Ascending aorta (tissue), 2 donors: ENCODE measurements around the gene F2RL3. TPM values are rescaled to one million over a fixed set of nuclear protein-coding genes. Genes with fewer than 3 reads are reported as not detected.

Experiments
- DNase-seq, 2 donors: peaks; one replicate each; pipeline ENCODE4 v3.0.0-alpha.2; 2019; ENCODE audit warnings: low spot score in 2 of 2
- H3K27ac ChIP-seq, 2 donors: fragments of 200-600 bp; sonication (generic); one replicate each; pipeline ENCODE4 v1.5.1; 2016 to 2017; ENCODE audit warnings: mild to moderate bottlenecking in 1 of 2
- H3K27me3 ChIP-seq: fragments of 200-600 bp; sonication (generic); one replicate; pipeline ENCODE4 v1.5.1; 2017
- H3K36me3 ChIP-seq, 2 donors: fragments of 200-600 bp; sonication (generic); one replicate each; pipeline ENCODE4 v1.5.1; 2016
- H3K4me1 ChIP-seq, 2 donors: fragments of 200-600 bp; sonication (generic); one replicate each; pipeline ENCODE4 v1.5.1; 2016 to 2017; ENCODE audit warnings: mild to moderate bottlenecking in 1 of 2
- H3K4me3 ChIP-seq, 2 donors: fragments of 200-600 bp; sonication (generic); one replicate each; pipeline ENCODE4 v1.5.1; 2016 to 2017; ENCODE audit warnings: mild to moderate bottlenecking in 1 of 2
- H3K9me3 ChIP-seq, 2 donors: fragments of 200-600 bp; sonication (generic); one replicate each; pipeline ENCODE4 v1.5.1; 2016
- CTCF ChIP-seq, 3 experiments: fragments of 200-600 bp in 2 of 3; fragments of 450-650 bp in 1 of 3; sonication (generic) in 2 of 3; IDR thresholded peaks; one replicate each; pipeline ENCODE4 v1.5.1; 2016 to 2019; ENCODE audit warnings: antibody characterized with exemption in 3 of 3, mild to moderate bottlenecking in 1 of 3, moderate library complexity in 1 of 3
- intact Hi-C: fragments of 100-400 bp; cut with DNase I; formaldehyde crosslinking; loops from one replicate; pipeline ENCODE4 v1.15.1; 2023
- total RNA-seq: library from RNA; depleted of rRNA; stranded (reverse); fragments of >200 nt; gene quantifications from one replicate; pipeline ENCODE4 v1.1.0, GENCODE V29; 2016

Gene F2RL3
- total RNA-seq, 1 donor from 2014 or later = 7.6 TPM

GRCh38 chr19:16895467-16896145 lies 6.8 kb downstream of the F2RL3 start:
- Histone ChIP-seq H3K9me3 (no peaks in the 10 kb centered on the region), H3K4me1 (peaks cover 3% of the 10 kb centered on the region in 2 donors), H3K27me3 (no peaks in the 10 kb centered on the region), H3K27ac (no peak overlapping the region), H3K36me3 (no peaks in the 10 kb centered on the region), H3K4me3 (peak overlapping the region; percentile 60 to 87)
- intact Hi-C loops = no loop called here
- no peak for TF ChIP-seq CTCF (IDR thresholded peaks at IDR 0.05)
- no peak for DNase-seq

GRCh38 chr19:16896146-16897028 lies 7.6 kb downstream of the F2RL3 start:
- Histone ChIP-seq H3K4me3 (peak overlapping the region; percentile 60 to 87), H3K9me3 (no peaks in the 10 kb centered on the region), H3K27ac (peak overlapping the region; percentile 47 to 56), H3K36me3 (no peaks in the 10 kb centered on the region), H3K4me1 (peaks cover 3% of the 10 kb centered on the region in 2 donors), H3K27me3 (no peaks in the 10 kb centered on the region)
- no peak for DNase-seq
- intact Hi-C loops = no loop called here
- no peak for TF ChIP-seq CTCF (IDR thresholded peaks at IDR 0.05)

- Histone ChIP-seq H3K4me1 (peaks cover 3% of the 10 kb centered on the region in 2 donors), H3K4me3 (peak overlapping the region; percentile 59 to 87), H3K9me3 (no peaks in the 10 kb centered on the region), H3K36me3 (no peaks in the 10 kb centered on the region), H3K27me3 (no peaks in the 10 kb centered on the region), H3K27ac (peak overlapping the region; percentile 52 to 66)
- TF ChIP-seq CTCF (IDR thresholded peaks at IDR 0.05) = no peak
- peak; percentile 85 to 95 for DNase-seq
- intact Hi-C loops = no loop called here
Observed at GRCh38 chr19:16897029-16897855, 8.4 kb downstream of the F2RL3 start.

GRCh38 chr19:16897856-16898161 lies 9.0 kb downstream of the F2RL3 start:
- intact Hi-C loops = no loop called here

More at GRCh38 chr19:16897856-16898161, 9.0 kb downstream of the F2RL3 start:
- no peaks in the 10 kb centered on the region for H3K27me3 ChIP-seq
- H3K4me1 ChIP-seq = peaks cover 3% of the 10 kb centered on the region in 2 donors
- no peak for TF ChIP-seq CTCF (IDR thresholded peaks at IDR 0.05)
- H3K27ac ChIP-seq = peak overlapping the region; percentile 52 to 66
- no peaks in the 10 kb centered on the region for H3K9me3 ChIP-seq
- H3K36me3 ChIP-seq = no peaks in the 10 kb centered on the region
- peak overlapping the region; percentile 59 to 87 for H3K4me3 ChIP-seq
- no peak for DNase-seq
